B cell (primary cell): Measurements from ENCODE around the gene PTEN. TPM values are rescaled to one million over a fixed set of nuclear protein-coding genes. Genes with fewer than 3 reads are reported as not detected.

Source experiments
- ATAC-seq: fragments of 200-7000 bp; cut with Tn5 transposase; one replicate; pipeline ENCODE4 v1.10.0; 2021; ENCODE audit warnings: low read depth, mild to moderate bottlenecking, moderate number of reproducible peaks, moderate library complexity
- CTCF ChIA-PET: fragments of 350-600 bp; sonication (Branson Sonifier 250); formaldehyde crosslinking; loops from one replicate; lab custom pipeline; 2021; ENCODE audit warnings: antibody characterized with exemption, inconsistent platforms; lab: Charles Lee
- POLR2A ChIA-PET: fragments of 350-600 bp; sonication (Branson Sonifier 250); formaldehyde crosslinking; loops from one replicate; lab custom pipeline; 2021; ENCODE audit warnings: antibody characterized with exemption; lab: Charles Lee
- DNase-seq: peaks from one replicate; pipeline ENCODE4 v3.0.0; 2013
- H2AFZ ChIP-seq: 2 replicates; pipeline ENCODE4 v1.6.1; 2012; ENCODE audit warnings: mild to moderate bottlenecking, low read depth, low read length; ENCODE audit not compliant: insufficient read depth, poor library complexity, severe bottlenecking
- H3K27ac ChIP-seq, 2 donors: 1 replicate in 1 of 2; 2 replicates in 1 of 2; pipeline ENCODE4 v1.5.1; 2012 to 2013; ENCODE audit warnings: low read length in 2 of 2, mild to moderate bottlenecking in 2 of 2, moderate library complexity in 1 of 2
- H3K27me3 ChIP-seq, 4 experiments: fragments of 200-600 bp in 1 of 4; sonication (generic) in 1 of 4; replicated peaks in 1 of 4; 1 replicate in 2 of 4; 2 replicates in 2 of 4; pipeline versions ENCODE4 v1.6.1 to v1.7.0; 2013 to 2016; ENCODE audit warnings: low read length in 3 of 4, mild to moderate bottlenecking in 2 of 4, mixed read lengths in 1 of 4, moderate library complexity in 1 of 4; ENCODE audit not compliant: insufficient read depth in 4 of 4, control insufficient read depth in 3 of 4; ENCODE audit errors: control extremely low read depth in 1 of 4
- H3K36me3 ChIP-seq, 2 experiments: replicated peaks in 1 of 2; 1 replicate in 1 of 2; 2 replicates in 1 of 2; pipeline versions ENCODE4 v1.6.1 to v1.7.1; 2013; ENCODE audit warnings: low read length in 1 of 2; ENCODE audit not compliant: insufficient read depth in 2 of 2, control insufficient read depth in 1 of 2; ENCODE audit errors: control extremely low read depth in 1 of 2, extremely low read depth in 1 of 2
- H3K4me1 ChIP-seq, 2 donors: fragments of 200-600 bp in 1 of 2; sonication (generic) in 1 of 2; 1 replicate in 1 of 2; 2 replicates in 1 of 2; pipeline versions ENCODE4 v1.5.1 to v1.6.1; 2013 to 2017; ENCODE audit warnings: low read length in 2 of 2; ENCODE audit not compliant: control insufficient read depth in 2 of 2, insufficient read depth in 2 of 2
- H3K4me2 ChIP-seq: replicated peaks from 2 replicates; pipeline ENCODE3; 2012; ENCODE audit warnings: mild to moderate bottlenecking, low read depth, low read length; ENCODE audit not compliant: poor library complexity, severe bottlenecking
- H3K4me3 ChIP-seq, 5 experiments: fragments of 200-600 bp in 1 of 5; sonication (generic) in 1 of 5; 1 replicate in 3 of 5; 2 replicates in 2 of 5; pipeline versions ENCODE4 v1.5.1 to v1.7.0; 2011 to 2016; ENCODE audit warnings: low read length in 4 of 5, mild to moderate bottlenecking in 4 of 5, low read depth in 2 of 5, control low read depth in 1 of 5, moderate library complexity in 1 of 5; ENCODE audit not compliant: insufficient read depth in 1 of 5; ENCODE audit errors: control extremely low read depth in 1 of 5, extremely low read depth in 1 of 5
- H3K79me2 ChIP-seq: fragments of 200-600 bp; sonication (generic); one replicate; pipeline ENCODE4 v1.6.0; 2016; ENCODE audit warnings: low read length; ENCODE audit not compliant: control insufficient read depth, insufficient read depth
- H3K9ac ChIP-seq: fragments of 200-600 bp; sonication (generic); 2 replicates; pipeline ENCODE4 v1.6.1; 2017; ENCODE audit warnings: mild to moderate bottlenecking, low read length, moderate library complexity
- H3K9me3 ChIP-seq, 3 donors: one replicate each; pipeline versions ENCODE4 v1.6.1 to v1.7.1; 2013; ENCODE audit warnings: low read length in 2 of 3; ENCODE audit not compliant: control insufficient read depth in 2 of 3, insufficient read depth in 1 of 3; ENCODE audit errors: control extremely low read depth in 1 of 3
- H4K20me1 ChIP-seq: 2 replicates; pipeline ENCODE4 v1.6.0; 2012; ENCODE audit warnings: mild to moderate bottlenecking, low read length; ENCODE audit not compliant: insufficient read depth, control insufficient read depth, poor library complexity, severe bottlenecking
- H3K27ac Mint-ChIP-seq: one replicate; pipeline ENCODE4 v1.8.0; 2021; ENCODE audit warnings: mixed read lengths
- H3K27me3 Mint-ChIP-seq: one replicate; pipeline ENCODE4 v1.8.0; 2021; ENCODE audit warnings: mixed read lengths
- H3K4me1 Mint-ChIP-seq: one replicate; pipeline ENCODE4 v1.8.0; 2021; ENCODE audit warnings: mixed read lengths
- H3K4me3 Mint-ChIP-seq: one replicate; pipeline ENCODE4 v1.8.0; 2021; ENCODE audit warnings: mixed read lengths
- H3K9me3 Mint-ChIP-seq: one replicate; pipeline ENCODE4 v1.8.0; 2022; ENCODE audit warnings: mixed read lengths; ENCODE audit not compliant: insufficient read depth
- EZH2 ChIP-seq: IDR thresholded peaks from 2 replicates; pipeline ENCODE4 v1.6.1; 2012; ENCODE audit warnings: borderline replicate concordance, low read depth, mild to moderate bottlenecking, moderate library complexity, low read length; ENCODE audit not compliant: insufficient read depth, poor library complexity, severe bottlenecking
- WGBS: methylation state at CpG from one replicate; pipeline ENCODE4 v1.1.5; 2013; ENCODE audit warnings: missing lambda C conversion rate; ENCODE audit not compliant: insufficient coverage; 5-methylcytosine and 5-hydroxymethylcytosine counted together
- intact Hi-C: fragments of 100-400 bp; cut with micrococcal nuclease; formaldehyde crosslinking; loops from one replicate; pipeline ENCODE4 v1.10.0; 2022
- polyA plus RNA-seq: library from polyadenylated mRNA; depleted of rRNA; stranded (reverse); fragments of >200 nt; gene quantifications from 2 replicates; pipeline ENCODE4 v1.2.3, GENCODE V29; 2012
- total RNA-seq, 2 donors: library from RNA; stranded (reverse); fragments of 120-200 nt in 1 of 2; gene quantifications; 1 replicate in 1 of 2; 2 replicates in 1 of 2; pipeline versions ENCODE4 v1.2.3 to v1.2.4, GENCODE V29; 2013 to 2022
- TF ChIP-seq, protein P1 (sequence below): fragments of 200-600 bp; IDR thresholded peaks from one replicate; pipeline ENCODE4 v1.8.0; 2022; ENCODE audit warnings: antibody characterized with exemption, mild to moderate bottlenecking

PTEN gene
- total and polyA plus RNA-seq, 2 donors (not counting 1 experiment from before 2014, with no cell fraction given) = 15.2 to 114 TPM

DNA sequence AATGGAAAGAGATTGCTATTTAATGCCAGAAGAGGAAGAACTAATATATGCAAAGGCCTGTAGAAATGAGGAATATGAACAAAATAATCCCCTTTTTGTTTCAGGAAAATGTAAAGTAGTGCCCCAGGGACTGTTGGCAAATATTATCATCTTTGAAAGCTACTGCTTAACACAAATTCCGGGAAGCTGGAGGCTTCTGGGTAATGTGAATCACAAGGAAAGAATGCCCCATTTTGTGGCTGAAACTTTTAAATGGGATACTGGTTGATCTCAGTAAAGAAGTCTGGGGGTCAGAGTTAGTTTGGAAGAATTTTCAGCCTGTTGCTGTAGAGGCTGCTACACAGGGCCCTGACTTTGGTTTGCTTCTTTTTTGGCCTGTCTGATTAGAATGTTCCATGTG is 141.0 kb downstream of the PTEN start:
- Histone ChIP-seq H4K20me1 (no peaks in the 10 kb centered on the region), H3K27ac (no peak overlapping the region), H3K27me3 (no peaks in the 10 kb centered on the region), H3K36me3 (no peaks in the 10 kb centered on the region), H3K4me2 (no peak overlapping the region), H3K79me2 (no peaks in the 10 kb centered on the region), H3K9me3 (peaks cover 0 to 2% (median 0%) of the 10 kb centered on the region in 3 donors), H3K4me1 (no peaks in the 10 kb centered on the region), H3K9ac (no peak overlapping the region), H2AFZ (no peak overlapping the region), H3K4me3 (no peak overlapping the region)
- intact Hi-C loops = no loop called here
- no peak overlapping the region for H3K27ac Mint-ChIP-seq
- CTCF ChIA-PET = no interaction called here
- no peaks in the 10 kb centered on the region for H3K4me1 Mint-ChIP-seq
- no peak for TF ChIP-seq EZH2
- TF ChIP-seq, protein P1, sequence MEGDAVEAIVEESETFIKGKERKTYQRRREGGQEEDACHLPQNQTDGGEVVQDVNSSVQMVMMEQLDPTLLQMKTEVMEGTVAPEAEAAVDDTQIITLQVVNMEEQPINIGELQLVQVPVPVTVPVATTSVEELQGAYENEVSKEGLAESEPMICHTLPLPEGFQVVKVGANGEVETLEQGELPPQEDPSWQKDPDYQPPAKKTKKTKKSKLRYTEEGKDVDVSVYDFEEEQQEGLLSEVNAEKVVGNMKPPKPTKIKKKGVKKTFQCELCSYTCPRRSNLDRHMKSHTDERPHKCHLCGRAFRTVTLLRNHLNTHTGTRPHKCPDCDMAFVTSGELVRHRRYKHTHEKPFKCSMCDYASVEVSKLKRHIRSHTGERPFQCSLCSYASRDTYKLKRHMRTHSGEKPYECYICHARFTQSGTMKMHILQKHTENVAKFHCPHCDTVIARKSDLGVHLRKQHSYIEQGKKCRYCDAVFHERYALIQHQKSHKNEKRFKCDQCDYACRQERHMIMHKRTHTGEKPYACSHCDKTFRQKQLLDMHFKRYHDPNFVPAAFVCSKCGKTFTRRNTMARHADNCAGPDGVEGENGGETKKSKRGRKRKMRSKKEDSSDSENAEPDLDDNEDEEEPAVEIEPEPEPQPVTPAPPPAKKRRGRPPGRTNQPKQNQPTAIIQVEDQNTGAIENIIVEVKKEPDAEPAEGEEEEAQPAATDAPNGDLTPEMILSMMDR = no peak
- no peak overlapping the region for H3K4me3 Mint-ChIP-seq
- no peak for DNase-seq
- 100% methylated on average over 1 of the region's 1 CpG for WGBS
- POLR2A ChIA-PET = no interaction called here
- no peak for ATAC-seq
- H3K27me3 Mint-ChIP-seq = no peaks in the 10 kb centered on the region
- no peaks in the 10 kb centered on the region for H3K9me3 Mint-ChIP-seq

DNA sequence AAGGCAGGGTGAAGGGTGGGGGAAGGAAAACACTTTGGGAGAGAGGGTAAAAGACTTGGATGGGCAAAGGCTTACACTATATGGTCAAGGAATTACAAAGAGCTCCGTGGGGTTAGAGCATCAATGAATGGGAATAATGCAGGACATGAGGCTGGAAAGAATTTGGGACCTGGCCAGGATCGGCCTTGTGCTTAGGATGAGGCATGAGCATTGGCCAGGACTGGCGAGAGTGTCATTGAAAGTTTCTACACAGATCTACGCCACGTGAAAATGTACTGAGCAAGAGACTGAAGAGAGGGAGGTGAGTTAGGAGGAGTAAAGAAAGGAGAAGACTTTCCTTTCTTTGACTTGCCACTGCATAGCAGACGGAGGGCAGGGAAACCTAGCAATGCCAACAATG is 142.8 kb downstream of the PTEN start:
- Histone ChIP-seq H2AFZ (no peak overlapping the region), H3K4me3 (no peak overlapping the region), H3K27ac (no peak overlapping the region), H3K9ac (no peak overlapping the region), H4K20me1 (no peaks in the 10 kb centered on the region), H3K36me3 (no peaks in the 10 kb centered on the region), H3K79me2 (no peaks in the 10 kb centered on the region), H3K9me3 (no peaks in the 10 kb centered on the region), H3K27me3 (no peaks in the 10 kb centered on the region), H3K4me1 (no peaks in the 10 kb centered on the region), H3K4me2 (no peak overlapping the region)
- DNase-seq = no peak
- Mint-ChIP-seq H3K9me3 (peaks cover 3% of the 10 kb centered on the region), H3K27me3 (no peaks in the 10 kb centered on the region), H3K4me1 (no peaks in the 10 kb centered on the region), H3K27ac (no peak overlapping the region), H3K4me3 (no peak overlapping the region)
- POLR2A ChIA-PET = no interaction called here
- CTCF ChIA-PET = no interaction called here
- TF ChIP-seq, protein P1 = no peak
- TF ChIP-seq EZH2 = no peak
- WGBS = 98% methylated on average over 6 of the region's 6 CpGs
- intact Hi-C loops = no loop called here
- ATAC-seq = no peak
